ENCODE results near the gene RGN.

DNA sequence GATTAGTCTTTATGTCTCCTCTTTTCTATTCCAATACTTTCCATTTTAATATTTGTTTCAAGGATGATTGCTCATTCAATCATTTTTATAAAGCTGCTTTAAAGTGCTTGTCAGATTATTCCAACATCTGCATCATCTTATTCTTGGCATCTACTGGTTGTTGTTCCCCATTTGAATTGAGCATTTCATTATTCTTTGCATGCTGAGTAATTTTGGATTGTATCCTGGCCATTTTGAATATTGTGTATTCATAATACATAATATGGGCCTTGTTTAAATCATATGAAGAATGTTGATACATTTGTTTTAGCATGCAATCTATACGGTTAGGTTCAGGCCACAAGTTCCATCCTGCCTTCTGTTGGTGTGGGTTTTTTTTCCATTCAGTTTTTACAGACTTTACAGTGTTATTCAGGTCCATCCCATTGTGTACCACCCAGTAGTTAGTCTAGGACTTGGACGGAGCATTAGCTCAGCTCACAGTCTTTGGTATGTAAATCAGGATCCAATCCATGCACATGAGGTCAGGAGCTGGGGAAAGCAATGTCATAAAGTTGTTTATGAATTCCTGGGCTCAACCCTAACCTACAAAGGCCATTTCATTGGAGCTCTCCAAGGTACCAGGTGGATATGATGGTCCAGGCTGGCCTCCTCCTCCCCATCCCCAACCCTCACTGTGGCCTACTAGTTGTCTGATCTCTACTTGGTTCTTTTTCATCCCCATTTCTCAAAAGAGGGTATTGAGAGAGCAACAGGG lies 20.3 kb downstream of the RGN start:
- TF ChIP-seq YY1 (IDR thresholded peaks at IDR 0.05) (no peak), JUND (IDR thresholded peaks at IDR 0.05) (no peak), RAD21 (IDR thresholded peaks at IDR 0.05) (no peak), GABPA (IDR thresholded peaks at IDR 0.05 in 1 of 2, conservative IDR thresholded peaks at IDR 0.05 in 1 of 2) (no peak), TAF1 (conservative IDR thresholded peaks at IDR 0.05) (no peak)
- TF ChIP-seq, protein P1, sequence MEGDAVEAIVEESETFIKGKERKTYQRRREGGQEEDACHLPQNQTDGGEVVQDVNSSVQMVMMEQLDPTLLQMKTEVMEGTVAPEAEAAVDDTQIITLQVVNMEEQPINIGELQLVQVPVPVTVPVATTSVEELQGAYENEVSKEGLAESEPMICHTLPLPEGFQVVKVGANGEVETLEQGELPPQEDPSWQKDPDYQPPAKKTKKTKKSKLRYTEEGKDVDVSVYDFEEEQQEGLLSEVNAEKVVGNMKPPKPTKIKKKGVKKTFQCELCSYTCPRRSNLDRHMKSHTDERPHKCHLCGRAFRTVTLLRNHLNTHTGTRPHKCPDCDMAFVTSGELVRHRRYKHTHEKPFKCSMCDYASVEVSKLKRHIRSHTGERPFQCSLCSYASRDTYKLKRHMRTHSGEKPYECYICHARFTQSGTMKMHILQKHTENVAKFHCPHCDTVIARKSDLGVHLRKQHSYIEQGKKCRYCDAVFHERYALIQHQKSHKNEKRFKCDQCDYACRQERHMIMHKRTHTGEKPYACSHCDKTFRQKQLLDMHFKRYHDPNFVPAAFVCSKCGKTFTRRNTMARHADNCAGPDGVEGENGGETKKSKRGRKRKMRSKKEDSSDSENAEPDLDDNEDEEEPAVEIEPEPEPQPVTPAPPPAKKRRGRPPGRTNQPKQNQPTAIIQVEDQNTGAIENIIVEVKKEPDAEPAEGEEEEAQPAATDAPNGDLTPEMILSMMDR (IDR thresholded peaks at IDR 0.05; ENCODE audit: low read depth, low read length, missing input control), result no peak
